Liver (tissue), 9 donors: ENCODE results near the gene DBH. TPM values are rescaled to one million over a fixed set of nuclear protein-coding genes. Genes with fewer than 3 reads are reported as not detected.
A peak's percentile ranks its signal among the peaks of the same experiment; 100 is the strongest.

Source experiments
- DNase-seq: peaks from one replicate; pipeline ENCODE4 v3.0.0-alpha.2; 2017; ENCODE audit warnings: low spot score
- H3K27ac ChIP-seq, 2 donors: one replicate each; pipeline ENCODE4 v1.7.0; 2013; ENCODE audit warnings: inconsistent platforms in 2 of 2, low read length in 2 of 2, control low read depth in 1 of 2, low read depth in 1 of 2, mild to moderate bottlenecking in 1 of 2
- H3K27me3 ChIP-seq, 4 donors: one replicate each; pipeline versions ENCODE4 v1.6.1 to v1.7.0; 2013; ENCODE audit warnings: low read length in 3 of 4, inconsistent platforms in 1 of 4, mild to moderate bottlenecking in 1 of 4, moderate library complexity in 1 of 4; ENCODE audit not compliant: control insufficient read depth in 4 of 4, insufficient read depth in 4 of 4
- H3K36me3 ChIP-seq, 4 donors: one replicate each; pipeline versions ENCODE4 v1.6.1 to v1.7.0; 2013; ENCODE audit warnings: low read length in 3 of 4, mild to moderate bottlenecking in 3 of 4, low read depth in 1 of 4, moderate library complexity in 1 of 4; ENCODE audit not compliant: control insufficient read depth in 4 of 4, insufficient read depth in 3 of 4
- H3K4me1 ChIP-seq, 4 donors: one replicate each; pipeline versions ENCODE4 v1.6.1 to v1.7.0; 2013; ENCODE audit warnings: low read length in 3 of 4, mild to moderate bottlenecking in 3 of 4, moderate library complexity in 1 of 4; ENCODE audit not compliant: control insufficient read depth in 4 of 4, insufficient read depth in 4 of 4
- H3K4me3 ChIP-seq, 3 donors: one replicate each; pipeline versions ENCODE4 v1.6.1 to v1.7.0; 2013; ENCODE audit warnings: low read length in 3 of 3, control low read depth in 1 of 3, low read depth in 1 of 3, mild to moderate bottlenecking in 1 of 3
- H3K9ac ChIP-seq, 2 donors: one replicate each; pipeline ENCODE4 v1.7.0; 2013; ENCODE audit warnings: low read length in 2 of 2, mild to moderate bottlenecking in 2 of 2, moderate library complexity in 2 of 2, control low read depth in 1 of 2, low read depth in 1 of 2
- H3K9me3 ChIP-seq, 4 donors: one replicate each; pipeline versions ENCODE4 v1.6.1 to v1.7.0; 2013; ENCODE audit warnings: low read length in 3 of 4; ENCODE audit not compliant: control insufficient read depth in 4 of 4
- EGR1 ChIP-seq, 2 donors: IDR thresholded peaks; 2 replicates each; pipeline ENCODE4 v1.6.1; 2016 to 2018; ENCODE audit warnings: antibody characterized with exemption in 2 of 2, low read depth in 2 of 2
- FOXA1 ChIP-seq: IDR thresholded peaks from 2 replicates; pipeline ENCODE4 v1.6.1; 2016; ENCODE audit warnings: antibody characterized with exemption
- FOXA2 ChIP-seq: IDR thresholded peaks from 2 replicates; pipeline ENCODE4 v1.6.1; 2016; ENCODE audit warnings: antibody characterized with exemption
- GABPA ChIP-seq, 2 donors: IDR thresholded peaks in 1 of 2; conservative IDR thresholded peaks in 1 of 2; 2 replicates each; pipeline ENCODE4 v1.6.1; 2016; ENCODE audit warnings: antibody characterized with exemption in 2 of 2, mild to moderate bottlenecking in 1 of 2, moderate library complexity in 1 of 2
- HNF4A ChIP-seq, 2 donors: conservative IDR thresholded peaks; 2 replicates each; pipeline ENCODE4 v1.6.1; 2016; ENCODE audit warnings: antibody characterized with exemption in 2 of 2, mild to moderate bottlenecking in 2 of 2
- HNF4G ChIP-seq: IDR thresholded peaks from 2 replicates; pipeline ENCODE4 v1.6.1; 2016; ENCODE audit warnings: antibody characterized with exemption
- JUND ChIP-seq, 2 donors: IDR thresholded peaks; 2 replicates each; pipeline ENCODE4 v1.6.1; 2016; ENCODE audit warnings: antibody characterized with exemption in 2 of 2
- NR2F2 ChIP-seq: IDR thresholded peaks from 2 replicates; pipeline ENCODE4 v1.6.1; 2016; ENCODE audit warnings: antibody characterized with exemption
- RAD21 ChIP-seq, 2 donors: IDR thresholded peaks; 2 replicates each; pipeline ENCODE4 v1.6.1; 2016; ENCODE audit warnings: antibody characterized with exemption in 2 of 2, mild to moderate bottlenecking in 2 of 2
- RXRA ChIP-seq, 2 donors: IDR thresholded peaks; 2 replicates each; pipeline ENCODE4 v1.6.1; 2017 to 2018; ENCODE audit warnings: antibody characterized with exemption in 2 of 2, mild to moderate bottlenecking in 1 of 2
- SP1 ChIP-seq: IDR thresholded peaks from 2 replicates; pipeline ENCODE4 v1.6.1; 2018; ENCODE audit warnings: antibody characterized with exemption, mild to moderate bottlenecking
- TAF1 ChIP-seq: conservative IDR thresholded peaks from 2 replicates; pipeline ENCODE4 v1.6.1; 2016; ENCODE audit warnings: antibody characterized with exemption, mild to moderate bottlenecking
- YY1 ChIP-seq: IDR thresholded peaks from 2 replicates; pipeline ENCODE4 v1.6.1; 2016; ENCODE audit warnings: antibody characterized with exemption, mild to moderate bottlenecking
- WGBS: extraction: QIAGEN DNeasy Blood & Tissue Kit; methylation state at CpG from one replicate; pipeline ENCODE4 v1.1.7; 2013; 5-methylcytosine and 5-hydroxymethylcytosine counted together
- polyA plus RNA-seq, 2 donors: library from polyadenylated mRNA; stranded (reverse) in 1 of 2; unstranded in 1 of 2; fragments of 200-250 nt in 1 of 2; fragments of >200 nt in 1 of 2; fragmentation: Nextera tagmentation in 1 of 2; extraction: Ambion mirVana in 1 of 2; gene quantifications; one replicate each; pipeline versions ENCODE4 v1.2.1 to v1.2.3, GENCODE V29; 2013 to 2015
- total RNA-seq, 2 donors: library from RNA; depleted of rRNA; stranded (reverse); fragments of >200 nt; gene quantifications; one replicate each; pipeline ENCODE4 v1.2.3, GENCODE V29; 2014
- TF ChIP-seq, protein P1 (sequence below): fragments of 150-350 bp; IDR thresholded peaks from 2 replicates; pipeline ENCODE4 v1.5.1; 2017; ENCODE audit warnings: improper control_type of control experiment, low read depth, low read length; ENCODE audit not compliant: missing input control
- TF ChIP-seq, protein P2 (sequence below): IDR thresholded peaks from 2 replicates; pipeline ENCODE4 v1.6.1; 2016; ENCODE audit warnings: antibody characterized with exemption
- TF ChIP-seq, protein P3 (sequence below): IDR thresholded peaks from 2 replicates; pipeline ENCODE4 v1.6.1; 2016; ENCODE audit warnings: antibody characterized with exemption, mild to moderate bottlenecking
- TF ChIP-seq, protein P4 (sequence below): IDR thresholded peaks from 2 replicates; pipeline ENCODE4 v1.6.1; 2016; ENCODE audit warnings: antibody characterized with exemption
- TF ChIP-seq, protein P5 (sequence below): IDR thresholded peaks from 2 replicates; pipeline ENCODE4 v1.6.1; 2016; ENCODE audit warnings: antibody characterized with exemption
- donor health status: healthy.
- donor health status: healthy.
- donor health status: healthy.
- donor health status: healthy.
- donor health status: healthy.

The DBH gene
- total and polyA plus RNA-seq, 4 donors = 0.37 to 21.2 (median 2.5) TPM

DNA sequence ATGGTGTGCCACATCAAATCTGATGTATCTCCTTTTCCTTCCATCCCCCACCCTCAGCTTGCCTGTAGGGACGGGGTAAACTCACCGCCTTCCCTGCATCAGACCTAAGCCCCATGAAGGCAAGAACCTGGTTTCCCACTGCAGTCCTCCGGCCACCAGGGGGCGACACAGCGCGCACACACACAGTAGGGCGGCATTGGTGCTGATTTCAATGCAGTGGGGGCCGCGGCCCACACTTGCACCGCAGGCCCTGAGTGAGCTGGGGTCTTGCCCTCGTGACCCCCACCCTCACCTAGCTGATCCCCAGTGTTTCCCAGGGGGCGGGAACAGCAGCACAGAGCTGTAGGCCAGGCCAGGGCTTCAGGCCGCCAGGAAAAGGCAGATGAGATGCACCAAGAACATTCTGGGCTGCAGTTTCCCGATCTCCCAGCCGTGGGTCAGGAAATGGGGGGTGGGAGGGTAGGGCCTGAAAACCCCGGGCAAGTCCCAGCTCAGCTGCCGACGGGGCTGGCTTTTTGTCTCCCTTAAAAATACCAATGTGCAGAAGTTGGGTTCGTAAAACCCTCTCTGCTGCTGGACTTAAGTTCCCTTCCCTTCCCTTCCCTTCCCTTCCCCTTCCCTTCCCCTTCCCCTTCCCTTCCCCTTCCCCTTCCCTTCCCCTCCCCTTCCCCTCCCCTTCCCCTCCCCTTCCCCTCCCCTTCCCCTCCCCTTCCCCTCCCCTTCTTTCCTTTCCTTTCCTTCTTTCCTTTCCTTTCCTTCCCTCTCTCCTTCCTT lies 46.5 kb upstream of the DBH start (continued):
- TF ChIP-seq, protein P1, sequence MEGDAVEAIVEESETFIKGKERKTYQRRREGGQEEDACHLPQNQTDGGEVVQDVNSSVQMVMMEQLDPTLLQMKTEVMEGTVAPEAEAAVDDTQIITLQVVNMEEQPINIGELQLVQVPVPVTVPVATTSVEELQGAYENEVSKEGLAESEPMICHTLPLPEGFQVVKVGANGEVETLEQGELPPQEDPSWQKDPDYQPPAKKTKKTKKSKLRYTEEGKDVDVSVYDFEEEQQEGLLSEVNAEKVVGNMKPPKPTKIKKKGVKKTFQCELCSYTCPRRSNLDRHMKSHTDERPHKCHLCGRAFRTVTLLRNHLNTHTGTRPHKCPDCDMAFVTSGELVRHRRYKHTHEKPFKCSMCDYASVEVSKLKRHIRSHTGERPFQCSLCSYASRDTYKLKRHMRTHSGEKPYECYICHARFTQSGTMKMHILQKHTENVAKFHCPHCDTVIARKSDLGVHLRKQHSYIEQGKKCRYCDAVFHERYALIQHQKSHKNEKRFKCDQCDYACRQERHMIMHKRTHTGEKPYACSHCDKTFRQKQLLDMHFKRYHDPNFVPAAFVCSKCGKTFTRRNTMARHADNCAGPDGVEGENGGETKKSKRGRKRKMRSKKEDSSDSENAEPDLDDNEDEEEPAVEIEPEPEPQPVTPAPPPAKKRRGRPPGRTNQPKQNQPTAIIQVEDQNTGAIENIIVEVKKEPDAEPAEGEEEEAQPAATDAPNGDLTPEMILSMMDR = peak; percentile 26

DNA sequence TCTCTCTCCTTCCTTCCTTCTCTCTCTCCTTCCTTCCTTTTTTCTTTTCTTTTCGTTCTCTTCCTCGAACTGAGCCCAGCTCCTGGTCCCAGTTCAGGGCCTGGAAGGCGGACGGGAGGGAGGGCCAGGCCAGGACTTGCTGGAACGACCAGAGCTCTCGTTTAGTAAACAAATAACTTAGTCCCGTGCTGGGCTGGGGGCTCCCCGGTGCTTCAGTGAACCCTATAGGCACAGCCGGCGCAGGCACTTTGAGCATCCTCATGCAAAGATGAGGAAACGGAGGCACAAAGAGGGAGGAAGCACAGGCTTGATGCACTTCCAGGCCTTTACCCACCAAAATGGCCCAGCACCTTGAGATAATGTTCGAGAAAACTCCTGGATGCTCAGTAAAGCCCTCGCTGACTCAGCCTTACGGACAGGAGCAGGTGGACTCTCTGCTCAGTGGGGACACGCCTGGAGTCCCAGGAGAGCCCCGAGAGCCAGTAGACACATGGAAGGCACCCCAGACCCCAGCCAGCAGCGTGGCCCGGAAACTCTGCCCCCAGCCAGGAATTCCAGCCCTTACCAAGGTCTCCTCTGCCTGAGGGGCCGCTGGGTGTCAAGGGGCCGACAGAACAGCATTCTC lies 45.8 kb upstream of the DBH start:
- Histone ChIP-seq H3K4me1 (no peaks in the 10 kb centered on the region), H3K27me3 (peaks cover 0 to 6% (median under 1%) of the 10 kb centered on the region in 4 donors), H3K36me3 (no peaks in the 10 kb centered on the region), H3K4me3 (no peak overlapping the region), H3K9me3 (no peaks in the 10 kb centered on the region), H3K27ac (no peak overlapping the region), H3K9ac (no peak overlapping the region)
- TF ChIP-seq SP1 (no peak), GABPA (IDR thresholded peaks at IDR 0.05 in 1 of 2, conservative IDR thresholded peaks at IDR 0.05 in 1 of 2) (no peak), JUND (IDR thresholded peaks at IDR 0.05) (no peak), RXRA (IDR thresholded peaks at IDR 0.05) (no peak), FOXA2 (no peak), EGR1 (IDR thresholded peaks at IDR 0.05; ENCODE audit: low read depth in 2 of 2) (no peak), YY1 (no peak), HNF4G (no peak), FOXA1 (no peak), NR2F2 (no peak), TAF1 (no peak), HNF4A (conservative IDR thresholded peaks at IDR 0.05) (no peak), RAD21 (IDR thresholded peaks at IDR 0.05) (no peak)
- TF ChIP-seq, protein P2, sequence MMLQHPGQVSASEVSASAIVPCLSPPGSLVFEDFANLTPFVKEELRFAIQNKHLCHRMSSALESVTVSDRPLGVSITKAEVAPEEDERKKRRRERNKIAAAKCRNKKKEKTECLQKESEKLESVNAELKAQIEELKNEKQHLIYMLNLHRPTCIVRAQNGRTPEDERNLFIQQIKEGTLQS = no peak
- TF ChIP-seq, protein P3, sequence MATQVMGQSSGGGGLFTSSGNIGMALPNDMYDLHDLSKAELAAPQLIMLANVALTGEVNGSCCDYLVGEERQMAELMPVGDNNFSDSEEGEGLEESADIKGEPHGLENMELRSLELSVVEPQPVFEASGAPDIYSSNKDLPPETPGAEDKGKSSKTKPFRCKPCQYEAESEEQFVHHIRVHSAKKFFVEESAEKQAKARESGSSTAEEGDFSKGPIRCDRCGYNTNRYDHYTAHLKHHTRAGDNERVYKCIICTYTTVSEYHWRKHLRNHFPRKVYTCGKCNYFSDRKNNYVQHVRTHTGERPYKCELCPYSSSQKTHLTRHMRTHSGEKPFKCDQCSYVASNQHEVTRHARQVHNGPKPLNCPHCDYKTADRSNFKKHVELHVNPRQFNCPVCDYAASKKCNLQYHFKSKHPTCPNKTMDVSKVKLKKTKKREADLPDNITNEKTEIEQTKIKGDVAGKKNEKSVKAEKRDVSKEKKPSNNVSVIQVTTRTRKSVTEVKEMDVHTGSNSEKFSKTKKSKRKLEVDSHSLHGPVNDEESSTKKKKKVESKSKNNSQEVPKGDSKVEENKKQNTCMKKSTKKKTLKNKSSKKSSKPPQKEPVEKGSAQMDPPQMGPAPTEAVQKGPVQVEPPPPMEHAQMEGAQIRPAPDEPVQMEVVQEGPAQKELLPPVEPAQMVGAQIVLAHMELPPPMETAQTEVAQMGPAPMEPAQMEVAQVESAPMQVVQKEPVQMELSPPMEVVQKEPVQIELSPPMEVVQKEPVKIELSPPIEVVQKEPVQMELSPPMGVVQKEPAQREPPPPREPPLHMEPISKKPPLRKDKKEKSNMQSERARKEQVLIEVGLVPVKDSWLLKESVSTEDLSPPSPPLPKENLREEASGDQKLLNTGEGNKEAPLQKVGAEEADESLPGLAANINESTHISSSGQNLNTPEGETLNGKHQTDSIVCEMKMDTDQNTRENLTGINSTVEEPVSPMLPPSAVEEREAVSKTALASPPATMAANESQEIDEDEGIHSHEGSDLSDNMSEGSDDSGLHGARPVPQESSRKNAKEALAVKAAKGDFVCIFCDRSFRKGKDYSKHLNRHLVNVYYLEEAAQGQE = no peak
- TF ChIP-seq, protein P4, sequence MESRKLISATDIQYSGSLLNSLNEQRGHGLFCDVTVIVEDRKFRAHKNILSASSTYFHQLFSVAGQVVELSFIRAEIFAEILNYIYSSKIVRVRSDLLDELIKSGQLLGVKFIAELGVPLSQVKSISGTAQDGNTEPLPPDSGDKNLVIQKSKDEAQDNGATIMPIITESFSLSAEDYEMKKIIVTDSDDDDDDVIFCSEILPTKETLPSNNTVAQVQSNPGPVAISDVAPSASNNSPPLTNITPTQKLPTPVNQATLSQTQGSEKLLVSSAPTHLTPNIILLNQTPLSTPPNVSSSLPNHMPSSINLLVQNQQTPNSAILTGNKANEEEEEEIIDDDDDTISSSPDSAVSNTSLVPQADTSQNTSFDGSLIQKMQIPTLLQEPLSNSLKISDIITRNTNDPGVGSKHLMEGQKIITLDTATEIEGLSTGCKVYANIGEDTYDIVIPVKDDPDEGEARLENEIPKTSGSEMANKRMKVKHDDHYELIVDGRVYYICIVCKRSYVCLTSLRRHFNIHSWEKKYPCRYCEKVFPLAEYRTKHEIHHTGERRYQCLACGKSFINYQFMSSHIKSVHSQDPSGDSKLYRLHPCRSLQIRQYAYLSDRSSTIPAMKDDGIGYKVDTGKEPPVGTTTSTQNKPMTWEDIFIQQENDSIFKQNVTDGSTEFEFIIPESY = no peak
- TF ChIP-seq, protein P5, sequence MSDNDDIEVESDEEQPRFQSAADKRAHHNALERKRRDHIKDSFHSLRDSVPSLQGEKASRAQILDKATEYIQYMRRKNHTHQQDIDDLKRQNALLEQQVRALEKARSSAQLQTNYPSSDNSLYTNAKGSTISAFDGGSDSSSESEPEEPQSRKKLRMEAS = no peak
- TF ChIP-seq, protein P1 = no peak
- no peak for DNase-seq
- WGBS = 75% methylated on average over 20 of the region's 20 CpGs
